H1 (cell line): ENCODE results near the gene SLC26A11. TPM values are rescaled to one million over a fixed set of nuclear protein-coding genes. Genes with fewer than 3 reads are reported as not detected.
A peak's percentile ranks its signal among the peaks of the same experiment; 100 is the strongest.

Source experiments
- CTCF ChIA-PET: fragments of 300-600 bp; sonication (Branson Sonifier 250); formaldehyde crosslinking; loops from one replicate; lab custom pipeline; 2021; ENCODE audit not compliant: partially characterized antibody; lab: Charles Lee
- POLR2A ChIA-PET: fragments of 300-600 bp; sonication (Branson Sonifier 250); formaldehyde crosslinking; loops from one replicate; lab custom pipeline; 2021; ENCODE audit warnings: inconsistent platforms; ENCODE audit not compliant: partially characterized antibody; lab: Charles Lee
- DNase-seq, 2 experiments: peaks; one replicate each; pipeline versions ENCODE4 v3.0.0 to v3.0.0-alpha.2; 2010 to 2022; ENCODE audit warnings: low spot score in 2 of 2, low read depth in 1 of 2, mixed read lengths in 1 of 2
- FAIRE-seq: peaks from 2 replicates; lab custom pipeline; 2011; peaks lifted over from hg19 to GRCh38; lab: Jason Lieb, UNC
- H2AFZ ChIP-seq: 2 replicates; pipeline ENCODE4 v1.8.1; 2012; ENCODE audit warnings: low read length, inconsistent platforms
- H2AK5ac ChIP-seq: 2 replicates; pipeline ENCODE4 v1.6.1; 2013; ENCODE audit warnings: low read depth, low read length
- H2BK120ac ChIP-seq: replicated peaks from 2 replicates; pipeline ENCODE3; 2013; ENCODE audit warnings: low read depth, low read length, inconsistent platforms
- H2BK12ac ChIP-seq: 2 replicates; pipeline ENCODE4 v1.6.1; 2013; ENCODE audit warnings: low read depth, low read length
- H2BK15ac ChIP-seq: 2 replicates; pipeline ENCODE4 v1.6.1; 2013; ENCODE audit warnings: low read length
- H2BK20ac ChIP-seq: 2 replicates; pipeline ENCODE4 v1.6.1; 2013; ENCODE audit warnings: low read length
- H2BK5ac ChIP-seq: 2 replicates; pipeline ENCODE4 v1.6.1; 2013; ENCODE audit warnings: low read depth, low read length
- H3K14ac ChIP-seq: 2 replicates; pipeline ENCODE4 v1.6.1; 2013; ENCODE audit warnings: inconsistent platforms; ENCODE audit not compliant: insufficient read length
- H3K18ac ChIP-seq: 2 replicates; pipeline ENCODE4 v1.6.1; 2013; ENCODE audit warnings: low read length; ENCODE audit errors: extremely low read depth
- H3K23ac ChIP-seq: 2 replicates; pipeline ENCODE4 v1.6.1; 2013; ENCODE audit warnings: inconsistent platforms; ENCODE audit not compliant: insufficient read length
- H3K23me2 ChIP-seq: 2 replicates; pipeline ENCODE4 v1.6.1; 2013; ENCODE audit warnings: low read depth, low read length
- H3K27ac ChIP-seq: 2 replicates; pipeline ENCODE4 v1.6.1; 2011; ENCODE audit warnings: low read depth, low read length, inconsistent platforms
- H3K27me3 ChIP-seq, 4 experiments: replicated peaks in 1 of 4; 1 replicate in 1 of 4; 2 replicates in 3 of 4; pipeline versions ENCODE4 v1.6.1 to v1.8.1; 2011 to 2013; ENCODE audit warnings: low read length in 3 of 4, mild to moderate bottlenecking in 3 of 4, inconsistent platforms in 2 of 4, mixed read lengths in 2 of 4, moderate library complexity in 1 of 4; ENCODE audit not compliant: control insufficient read depth in 3 of 4, insufficient read depth in 3 of 4; ENCODE audit errors: extremely low read depth in 1 of 4
- H3K36me3 ChIP-seq, 4 experiments: 2 replicates each; pipeline versions ENCODE4 v1.6.1 to v1.8.1; 2011 to 2013; ENCODE audit warnings: mild to moderate bottlenecking in 4 of 4, low read length in 3 of 4, moderate library complexity in 2 of 4, control low read depth in 1 of 4, inconsistent platforms in 1 of 4; ENCODE audit not compliant: insufficient read depth in 4 of 4, control insufficient read depth in 2 of 4
- H3K4ac ChIP-seq: replicated peaks from 2 replicates; pipeline ENCODE3; 2013; ENCODE audit warnings: low read length, low read depth, mixed read lengths, inconsistent platforms; ENCODE audit not compliant: insufficient read length
- H3K4me1 ChIP-seq, 4 experiments: replicated peaks in 1 of 4; 1 replicate in 1 of 4; 2 replicates in 3 of 4; pipeline versions ENCODE4 v1.6.1 to v1.8.1; 2011 to 2013; ENCODE audit warnings: low read length in 3 of 4, inconsistent platforms in 2 of 4, mixed read lengths in 1 of 4; ENCODE audit not compliant: insufficient read depth in 4 of 4, control insufficient read depth in 3 of 4
- H3K4me2 ChIP-seq, 2 experiments: 2 replicates each; pipeline versions ENCODE4 v1.6.1 to v1.8.1; 2011 to 2013; ENCODE audit warnings: low read depth in 2 of 2, low read length in 2 of 2, control low read depth in 1 of 2, inconsistent platforms in 1 of 2, mild to moderate bottlenecking in 1 of 2; ENCODE audit not compliant: insufficient read depth in 1 of 2
- H3K4me3 ChIP-seq, 4 experiments: fragments of 200-600, 300-600 bp in 1 of 4; sonication (generic), shearing (Covaris generic), sonication (Bioruptor Twin) in 1 of 4; 2 replicates each; pipeline versions ENCODE4 v1.5.1 to v1.8.1; 2011 to 2016; ENCODE audit warnings: low read length in 4 of 4, low read depth in 3 of 4, control low read depth in 2 of 4, inconsistent platforms in 2 of 4, mild to moderate bottlenecking in 2 of 4, mixed read lengths in 1 of 4, moderate library complexity in 1 of 4; ENCODE audit not compliant: insufficient read depth in 2 of 4; ENCODE audit errors: extremely low read depth in 1 of 4
- H3K56ac ChIP-seq: replicated peaks from 2 replicates; pipeline ENCODE3; 2013; ENCODE audit warnings: low read depth, mild to moderate bottlenecking, mixed read lengths, low read length, inconsistent platforms; ENCODE audit not compliant: insufficient read length
- H3K79me1 ChIP-seq: 2 replicates; pipeline ENCODE4 v1.6.1; 2013; ENCODE audit warnings: low read depth, low read length, control low read depth
- H3K79me2 ChIP-seq, 2 experiments: 2 replicates each; pipeline versions ENCODE4 v1.6.1 to v1.8.1; 2012 to 2013; ENCODE audit warnings: low read length in 2 of 2, mild to moderate bottlenecking in 2 of 2, inconsistent platforms in 1 of 2; ENCODE audit not compliant: insufficient read depth in 2 of 2, control insufficient read depth in 1 of 2
- H3K9ac ChIP-seq, 4 experiments: replicated peaks in 1 of 4; 1 replicate in 1 of 4; 2 replicates in 3 of 4; pipeline versions ENCODE4 v1.6.1 to v1.8.1; 2011 to 2013; ENCODE audit warnings: low read depth in 3 of 4, low read length in 3 of 4, control low read depth in 2 of 4, mild to moderate bottlenecking in 2 of 4, moderate library complexity in 2 of 4, inconsistent platforms in 1 of 4; ENCODE audit errors: extremely low read depth in 1 of 4
- H3K9me3 ChIP-seq, 2 experiments: 2 replicates each; pipeline versions ENCODE4 v1.6.1 to v1.8.1; 2012 to 2013; ENCODE audit warnings: mild to moderate bottlenecking in 2 of 2, moderate library complexity in 2 of 2, control low read depth in 1 of 2, inconsistent platforms in 1 of 2, low read depth in 1 of 2, low read length in 1 of 2, mixed read lengths in 1 of 2; ENCODE audit not compliant: insufficient read depth in 2 of 2
- H4K20me1 ChIP-seq, 2 experiments: replicated peaks in 1 of 2; 2 replicates each; pipeline versions ENCODE3 to v1.8.1; 2011 to 2013; ENCODE audit warnings: inconsistent platforms in 2 of 2, low read length in 2 of 2, mild to moderate bottlenecking in 1 of 2; ENCODE audit not compliant: insufficient read depth in 2 of 2, control insufficient read depth in 1 of 2
- H4K5ac ChIP-seq: 2 replicates; pipeline ENCODE4 v1.6.1; 2013; ENCODE audit warnings: low read length, low read depth, mixed read lengths, inconsistent platforms; ENCODE audit not compliant: insufficient read length
- H4K8ac ChIP-seq: 2 replicates; pipeline ENCODE4 v1.8.0; 2013; ENCODE audit warnings: mild to moderate bottlenecking, moderate library complexity, low read length, inconsistent platforms; ENCODE audit not compliant: insufficient read depth; ENCODE audit errors: extremely low read depth
- H4K91ac ChIP-seq: replicated peaks from 2 replicates; pipeline ENCODE3; 2013; ENCODE audit warnings: low read length, mixed read lengths, inconsistent platforms; ENCODE audit not compliant: insufficient read length
- BRCA1 ChIP-seq: IDR thresholded peaks from 2 replicates; pipeline ENCODE4 v1.6.1; 2012; ENCODE audit warnings: low read depth, low read length, improper control_type of control experiment
- CREB1 ChIP-seq: IDR thresholded peaks from 2 replicates; pipeline ENCODE4 v1.6.1; 2012; ENCODE audit warnings: inconsistent platforms
- HDAC6 ChIP-seq: IDR thresholded peaks from one replicate; pipeline ENCODE4 v1.7.1; 2012; ENCODE audit warnings: low read depth, mild to moderate bottlenecking, inconsistent platforms, low read length, moderate library complexity
- JUND ChIP-seq: IDR thresholded peaks from 2 replicates; pipeline ENCODE4 v1.6.1; 2011; ENCODE audit warnings: mild to moderate bottlenecking, improper control_type of control experiment, low read length
- KDM5A ChIP-seq: fragments of 200-600 bp; IDR thresholded peaks from 2 replicates; pipeline ENCODE4 v1.7.1; 2012; ENCODE audit warnings: mild to moderate bottlenecking, low read length, inconsistent platforms, mixed read lengths
- POLR2A ChIP-seq, 2 experiments: IDR thresholded peaks; 1 replicate in 1 of 2; 2 replicates in 1 of 2; pipeline ENCODE4 v1.6.1; 2011; ENCODE audit warnings: low read depth in 2 of 2, low read length in 2 of 2, mild to moderate bottlenecking in 2 of 2; ENCODE audit errors: control extremely low read depth in 1 of 2
- WGBS, 2 experiments: shearing (Covaris generic) in 1 of 2; methylation state at CpG; one replicate each; pipeline versions ENCODE4 v1.1.6 to v1.1.7; 2013 to 2015; ENCODE audit warnings: low lambda C conversion rate in 2 of 2, mixed read lengths in 2 of 2, inconsistent platforms in 1 of 2, low coverage in 1 of 2, missing lambda C conversion rate in 1 of 2; ENCODE audit not compliant: insufficient replicate concordance in 2 of 2, insufficient coverage in 1 of 2, insufficient read length in 1 of 2; ENCODE audit errors: extremely low coverage in 1 of 2, missing lambda C conversion rate in 1 of 2; 5-methylcytosine and 5-hydroxymethylcytosine counted together
- polyA plus RNA-seq, 7 experiments: library from polyadenylated mRNA; depleted of rRNA in 3 of 7; stranded (reverse) in 5 of 7; unstranded in 2 of 7; fragments of >200 nt in 5 of 7; fragments of 200-250 nt in 2 of 7; gene quantifications; 1 replicate in 5 of 7; 2 replicates in 1 of 7; 4 replicates in 1 of 7; pipeline versions ENCODE4 v1.2.1 to v1.2.3, GENCODE V29; 2011 to 2013; ENCODE audit warnings: missing spikeins in 2 of 7, mixed read lengths in 2 of 7
- total RNA-seq: library from RNA; stranded (reverse); fragmentation: NEBNext Ultra II Directional; extraction: Animal tissue kit (Norgen Biotek cat#: 25700); gene quantifications from 2 replicates; pipeline ENCODE4 v1.2.1, GENCODE V29; 2021

The SLC26A11 gene
- total and polyA plus RNA-seq, 2 of the 8 experiments (the other 6 are each of a cell fraction or from before 2014, with no cell fraction given): 15.5 to 25.9 TPM

DNA sequence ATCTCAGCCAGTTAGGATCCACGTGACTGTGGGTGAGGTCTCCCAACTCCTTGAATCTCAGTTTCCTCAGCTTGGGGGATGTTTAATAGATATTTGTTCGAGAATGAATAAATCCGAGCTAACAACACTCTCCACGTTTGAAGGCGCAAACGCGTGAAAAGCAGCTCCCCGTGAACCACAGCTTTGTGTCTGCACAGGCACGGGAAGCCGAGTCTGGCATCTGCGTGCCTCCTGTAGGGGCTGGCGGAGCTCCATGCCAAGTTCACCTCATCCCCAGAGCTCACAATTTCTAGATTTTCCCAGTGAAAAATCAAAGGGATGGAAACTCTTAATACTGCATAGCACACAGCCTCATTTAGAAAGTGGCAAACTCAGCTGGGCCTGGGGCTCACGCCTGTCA is 14.4 kb upstream of the SLC26A11 start:
- Histone ChIP-seq H4K8ac (peak overlapping the region; percentile 38; the same call in 1 of the 2 replicates), H4K5ac (no peak overlapping the region), H2BK12ac (peak overlapping the region; percentile 33; the same call in 1 of the 2 replicates), H3K79me1 (no peaks in the 10 kb centered on the region), H3K14ac (no peak overlapping the region), H2BK5ac (no peak overlapping the region), H3K9ac (no peak overlapping the region), H3K4ac (no peak overlapping the region), H2BK20ac (no peak overlapping the region), H3K23me2 (no peaks in the 10 kb centered on the region), H3K27ac (no peak overlapping the region; the same call in 1 of the 2 replicates), H2AK5ac (no peak overlapping the region), H3K23ac (no peak overlapping the region), H3K18ac (no peak overlapping the region), H3K36me3 (peaks cover 2 to 7% (median 3%) of the 10 kb centered on the region in 4 experiments; a peak in 3 of 8 replicates), H3K4me1 (no peaks in the 10 kb centered on the region; a peak in 1 of 7 replicates), H3K79me2 (no peaks in the 10 kb centered on the region), H3K27me3 (no peaks in the 10 kb centered on the region), H4K91ac (no peak overlapping the region), H3K9me3 (peaks cover 0 to under 1% of the 10 kb centered on the region in 2 experiments; a peak in 1 of 4 replicates), H3K4me3 (no peak overlapping the region), H2BK15ac (no peak overlapping the region), H3K4me2 (no peak overlapping the region), H3K56ac (no peak overlapping the region), H2AFZ (no peak overlapping the region), H2BK120ac (no peak overlapping the region), H4K20me1 (peaks cover 2 to 3% of the 10 kb centered on the region in 2 experiments)
- 91% methylated on average over 13 of the region's 13 CpGs; no CpG with 5 or more reads in 1 of the 2 experiments for WGBS, 2 experiments
- ChIA-PET POLR2A (interaction anchor here (0.7 to 1.9 kb wide), 5 partner anchors 9 to 60 kb away, joined by 3 to 5 read pairs (median 3); no protein-coding TSS in a partner anchor), CTCF (interaction anchor here (0.8 to 9.0 kb wide), 7 partner anchors 12 to 156 kb away, joined by 3 to 90 read pairs (median 3); no protein-coding TSS in a partner anchor)
- FAIRE-seq: no peak
- no peak for TF ChIP-seq BRCA1
- TF ChIP-seq HDAC6: no peak
- TF ChIP-seq JUND: no peak
- no peak for TF ChIP-seq KDM5A
- no peak for TF ChIP-seq POLR2A (IDR thresholded peaks at IDR 0.05; ENCODE audit: control extremely low read depth in 1 of 2, low read depth in 2 of 2, low read length in 2 of 2)
- no peak for TF ChIP-seq CREB1
- no peak for DNase-seq
